Endothelial cell of umbilical vein (primary cell): ENCODE measurements around the gene MT1X.

Source experiments
- CTCF ChIP-seq, 2 donors: IDR thresholded peaks; 1 replicate in 1 of 2; 2 replicates in 1 of 2; pipeline ENCODE4 v1.5.1; 2011; ENCODE audit warnings: low read length in 2 of 2, mild to moderate bottlenecking in 2 of 2, moderate library complexity in 2 of 2, control low read depth in 1 of 2, inconsistent platforms in 1 of 2, low read depth in 1 of 2; ENCODE audit not compliant: insufficient read depth in 1 of 2; ENCODE audit errors: extremely low read depth in 1 of 2
- EZH2 ChIP-seq: IDR thresholded peaks from 2 replicates; pipeline ENCODE4 v1.6.1; 2012; ENCODE audit warnings: borderline replicate concordance, low read depth, mild to moderate bottlenecking, moderate library complexity, low read length, inconsistent platforms; ENCODE audit not compliant: severe bottlenecking
- GATA2 ChIP-seq: IDR thresholded peaks from 2 replicates; pipeline ENCODE4 v1.7.0; 2011; ENCODE audit warnings: low read depth, mild to moderate bottlenecking, moderate library complexity, mixed read lengths, low read length; ENCODE audit not compliant: insufficient read length, insufficient read depth
- MAX ChIP-seq: IDR thresholded peaks from 2 replicates; pipeline ENCODE4 v1.6.1; 2011; ENCODE audit not compliant: insufficient read depth, insufficient read length
- MYC ChIP-seq: IDR thresholded peaks from one replicate; pipeline ENCODE4 v1.6.1; 2011; ENCODE audit warnings: mild to moderate bottlenecking, low read depth, low read length
- POLR2A ChIP-seq: IDR thresholded peaks from 2 replicates; pipeline ENCODE4 v1.6.1; 2012; ENCODE audit warnings: low read depth, mild to moderate bottlenecking, control low read depth, low read length

GRCh38 chr16:56641166-56641565 is 41.1 kb upstream of the MT1X start:
- TF ChIP-seq POLR2A (no peak), MAX (no peak), CTCF (IDR thresholded peaks at IDR 0.05; ENCODE audit: extremely low read depth in 1 of 2, insufficient read depth in 1 of 2, low read depth in 1 of 2, low read length in 2 of 2) (no peak), EZH2 (no peak), MYC (no peak), GATA2 (no peak)
